ENCODE measurements around the gene CHMP2B.

CHMP2B gene, protein sequence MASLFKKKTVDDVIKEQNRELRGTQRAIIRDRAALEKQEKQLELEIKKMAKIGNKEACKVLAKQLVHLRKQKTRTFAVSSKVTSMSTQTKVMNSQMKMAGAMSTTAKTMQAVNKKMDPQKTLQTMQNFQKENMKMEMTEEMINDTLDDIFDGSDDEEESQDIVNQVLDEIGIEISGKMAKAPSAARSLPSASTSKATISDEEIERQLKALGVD

DNA sequence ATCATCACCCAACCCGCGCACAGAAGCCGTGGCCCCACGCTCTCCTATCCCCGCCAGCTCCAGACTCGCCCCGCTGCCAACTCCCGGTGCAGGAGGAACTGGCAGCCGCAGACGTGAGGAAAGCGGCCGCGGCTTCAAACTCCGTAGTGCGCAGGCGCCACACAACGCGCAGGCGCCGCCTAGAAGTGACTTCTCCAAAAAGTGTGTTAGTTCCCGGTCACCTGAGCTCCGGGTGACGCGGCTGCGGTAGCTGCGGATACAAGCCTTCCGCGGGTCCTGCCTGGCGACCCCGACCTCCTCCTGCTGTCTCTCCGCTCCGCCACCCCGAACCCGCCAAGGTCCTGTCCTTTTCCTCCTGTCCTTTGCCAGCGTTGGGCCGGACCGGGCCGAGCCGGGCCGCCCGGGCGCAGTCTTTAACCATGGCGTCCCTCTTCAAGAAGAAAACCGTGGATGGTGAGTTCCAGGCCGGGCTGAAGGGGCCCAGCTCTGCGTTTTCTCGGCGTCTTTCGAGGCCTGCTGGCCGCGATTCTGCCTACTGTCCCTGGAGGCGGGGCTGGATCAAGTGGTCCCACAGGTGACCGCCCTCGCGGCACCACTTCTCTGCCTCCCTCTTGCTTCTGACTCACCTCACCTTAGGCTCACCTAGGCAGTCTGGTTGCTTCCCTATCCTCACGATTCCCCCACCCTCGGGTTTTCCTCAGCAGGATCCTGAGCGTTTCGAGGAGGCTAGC is at the start of gene CHMP2B:
CHMP2B (plus strand) TSS at position 206 of the 731 bp plus-strand sequence; CDS start at position 420, 214 bp downstream.
- peak; percentile 72 for DNase-seq (ENCODE audit: low spot score)

DNA sequence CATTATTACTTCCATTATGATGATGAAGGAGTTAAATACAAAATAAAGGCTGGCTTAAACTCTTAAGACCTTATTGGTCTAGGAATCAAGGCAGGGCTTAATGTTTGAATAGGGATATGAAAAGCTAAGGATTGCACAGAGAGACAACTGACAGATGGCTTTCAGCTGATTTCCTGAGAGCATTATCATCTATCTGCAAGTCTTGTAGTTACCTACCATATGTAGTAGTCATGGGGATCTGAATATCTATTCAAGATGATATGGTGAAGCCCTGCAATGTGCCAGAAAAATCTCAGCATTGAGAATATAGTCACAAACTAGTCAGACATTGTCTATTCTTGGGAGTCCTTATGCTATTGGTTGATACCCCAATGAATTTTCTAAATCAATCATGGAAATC is 47.5 kb upstream of the CHMP2B start:
- DNase-seq (ENCODE audit: low spot score): no peak

DNA sequence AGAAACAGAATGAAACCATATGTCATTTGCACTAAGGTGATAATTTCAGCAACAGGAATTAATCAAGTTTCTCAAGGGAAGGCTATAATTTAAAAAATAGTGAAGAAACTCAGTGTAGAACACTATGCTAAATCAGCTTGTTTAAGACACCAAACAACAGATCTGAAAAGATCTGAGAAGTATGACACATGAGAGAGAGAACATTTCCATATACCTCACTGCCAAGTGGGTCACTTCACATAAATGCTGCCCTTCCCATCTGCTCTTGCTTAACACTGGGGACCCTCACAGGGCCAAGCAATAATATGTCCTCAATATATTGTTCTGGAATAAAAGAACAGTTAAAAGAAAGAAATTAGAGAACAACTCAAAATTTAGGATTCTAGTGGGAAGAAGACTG is 45.6 kb upstream of the CHMP2B start:
- no peak for DNase-seq (ENCODE audit: low spot score)

DNA sequence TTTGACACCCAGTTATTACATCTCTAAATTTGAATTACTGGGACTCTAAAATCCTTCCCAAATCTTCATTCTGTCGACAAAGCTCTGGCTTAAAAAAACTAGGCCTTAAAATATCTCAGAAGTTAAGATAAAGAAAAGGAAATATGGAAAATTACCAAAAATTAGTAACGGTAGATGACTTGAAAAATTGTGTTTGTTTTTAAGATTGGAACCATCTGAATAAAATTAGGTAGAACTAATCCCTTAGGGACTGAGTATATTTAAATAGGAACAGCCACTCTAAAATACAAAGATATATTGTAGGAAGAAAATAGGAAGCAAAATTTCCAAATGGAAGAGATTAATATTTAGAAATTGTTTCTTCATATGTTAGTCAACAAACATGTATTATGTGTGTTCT is 45.1 kb upstream of the CHMP2B start:
- no peak for DNase-seq (ENCODE audit: low spot score)

DNA sequence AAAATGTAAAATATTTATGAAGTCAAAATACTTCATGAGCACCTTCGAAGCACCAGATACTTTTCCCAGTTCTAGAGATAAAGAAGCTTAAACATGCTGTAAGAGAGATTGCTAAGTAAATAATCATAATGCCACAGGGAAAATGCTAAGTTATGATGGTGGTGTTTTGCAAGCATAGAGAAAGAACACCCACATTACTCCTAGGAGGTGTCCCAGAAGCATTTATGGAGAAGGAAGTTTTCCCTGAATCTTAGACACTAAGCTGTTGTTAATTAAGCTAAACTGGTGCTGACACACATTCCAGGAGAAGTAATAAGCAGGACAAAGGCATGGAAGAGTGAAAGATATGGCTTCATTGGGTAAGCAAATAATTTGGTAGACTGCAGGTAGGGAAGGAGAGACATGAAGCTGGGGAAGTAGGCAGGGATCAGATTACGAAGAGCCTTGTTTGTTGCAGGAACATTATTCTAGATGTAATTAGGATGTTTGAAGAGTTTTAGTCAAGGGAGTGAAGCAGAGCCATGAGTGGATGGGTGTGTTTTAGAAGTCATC is 40.4 kb upstream of the CHMP2B start:
- DNase-seq (ENCODE audit: low spot score): no peak

DNA sequence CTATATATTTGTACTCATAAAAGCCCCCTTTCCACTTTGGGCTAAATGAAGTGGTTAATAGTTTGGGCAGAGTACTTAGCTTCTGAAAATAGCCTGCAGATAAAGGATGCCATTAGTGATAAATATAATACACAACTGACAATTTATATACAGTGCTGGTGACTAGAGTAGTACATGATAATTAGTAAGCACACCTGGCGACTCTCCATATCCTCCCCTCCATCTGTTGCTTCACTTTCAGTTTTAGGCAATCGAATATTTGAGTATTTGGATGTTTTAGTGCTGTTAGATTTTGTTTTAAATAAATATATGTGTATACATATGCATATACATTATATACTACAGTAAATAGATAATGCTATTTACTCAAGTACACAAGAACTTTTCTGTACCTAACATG is 35.9 kb upstream of the CHMP2B start:
- DNase-seq (ENCODE audit: low spot score): no peak

DNA sequence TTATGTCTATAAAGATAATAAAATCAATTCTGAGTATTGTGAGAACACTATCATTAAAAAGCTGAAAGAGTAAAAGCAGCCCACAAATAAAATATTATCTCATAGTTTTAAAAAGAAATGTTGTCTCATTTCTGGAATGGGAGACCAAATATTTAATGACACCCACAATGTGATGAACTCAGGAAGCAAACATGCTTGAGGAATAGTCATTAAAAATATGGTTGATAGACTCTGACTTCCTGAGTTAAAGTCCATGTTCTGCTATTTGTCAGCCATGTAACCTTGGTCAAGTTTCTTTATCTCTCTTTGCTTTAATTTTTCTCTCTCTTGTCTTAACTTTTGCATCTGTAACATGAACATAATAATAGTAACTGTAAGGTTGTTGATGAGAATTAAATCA is 35.5 kb upstream of the CHMP2B start:
- no peak for DNase-seq (ENCODE audit: low spot score)

DNA sequence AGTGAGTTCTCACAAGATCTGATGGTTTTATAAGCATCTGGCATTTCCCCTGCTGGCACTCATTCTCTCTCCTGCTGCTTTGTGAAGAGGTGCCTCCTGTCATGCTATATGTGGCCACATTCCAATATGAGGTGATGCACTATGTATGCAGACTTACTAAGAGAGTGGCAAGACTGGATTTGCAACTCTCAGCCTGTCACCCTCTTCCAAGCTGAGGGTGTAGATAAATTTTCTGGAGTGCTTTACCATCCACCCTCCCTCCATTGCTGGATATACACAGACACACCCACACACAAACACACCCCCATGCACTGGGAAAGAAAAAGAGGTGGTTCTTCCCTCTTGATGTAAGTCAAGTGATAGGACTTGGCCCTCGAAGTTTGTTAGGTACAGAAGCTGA is 30.2 kb upstream of the CHMP2B start:
- DNase-seq (ENCODE audit: low spot score): no peak

DNA sequence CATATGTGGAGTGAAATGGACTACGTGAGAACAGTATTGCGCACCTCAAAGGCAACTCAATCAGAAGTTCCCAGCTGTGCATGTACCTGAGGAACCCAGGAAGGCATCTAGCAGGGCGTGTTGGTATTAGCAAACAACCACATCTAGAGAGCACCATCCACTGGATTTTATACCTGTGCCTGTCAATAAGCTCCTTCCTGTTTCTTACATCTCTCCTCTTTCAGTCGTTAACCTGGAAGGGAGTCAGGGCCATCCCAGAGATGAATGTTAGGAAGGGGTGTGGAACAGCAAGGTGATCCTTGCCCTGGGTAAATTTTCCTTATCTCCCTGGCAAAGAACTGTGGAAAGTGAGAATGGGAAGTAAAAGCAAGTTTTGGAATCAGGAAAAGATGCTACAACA is 29.6 kb upstream of the CHMP2B start:
- no peak for DNase-seq (ENCODE audit: low spot score)

DNA sequence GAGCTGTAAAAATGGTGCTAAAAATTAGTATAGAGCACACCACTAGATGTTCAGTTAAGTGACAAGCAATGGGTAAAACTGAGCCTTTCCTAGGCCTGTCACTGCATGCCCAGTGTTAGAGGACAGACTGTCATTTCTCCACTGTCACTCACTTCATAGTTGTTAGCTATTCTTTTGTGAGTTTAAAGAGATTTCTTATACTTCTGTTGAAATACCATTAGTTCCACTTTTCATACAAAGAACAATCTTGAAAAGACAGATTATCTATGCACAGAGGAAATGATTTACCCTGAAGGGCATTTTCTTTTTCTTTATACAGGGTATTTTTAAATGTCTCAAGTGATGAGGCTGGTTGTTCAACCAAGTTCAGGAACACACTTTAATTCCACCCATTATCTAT is 28.3 kb upstream of the CHMP2B start:
- no peak for DNase-seq (ENCODE audit: low spot score)

DNA sequence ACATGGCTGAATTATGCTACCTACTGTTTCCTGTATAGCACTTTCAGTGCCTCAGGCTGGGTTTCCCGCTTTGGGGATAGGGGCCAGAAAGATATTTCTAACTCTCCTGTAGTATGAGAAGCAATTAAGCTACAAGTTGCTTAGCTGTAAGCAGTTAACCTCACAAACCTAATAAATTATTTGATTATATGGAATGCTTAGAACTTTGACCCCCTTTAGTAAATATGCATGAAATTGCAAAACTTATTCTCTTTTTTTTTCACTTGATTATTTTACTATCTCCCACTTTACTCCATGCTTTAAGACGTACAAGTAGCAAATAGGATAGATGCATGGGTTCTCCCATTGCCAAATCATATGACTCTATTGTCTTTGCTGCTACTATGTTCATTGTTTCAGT is 27.5 kb upstream of the CHMP2B start:
- DNase-seq (ENCODE audit: low spot score): no peak

DNA sequence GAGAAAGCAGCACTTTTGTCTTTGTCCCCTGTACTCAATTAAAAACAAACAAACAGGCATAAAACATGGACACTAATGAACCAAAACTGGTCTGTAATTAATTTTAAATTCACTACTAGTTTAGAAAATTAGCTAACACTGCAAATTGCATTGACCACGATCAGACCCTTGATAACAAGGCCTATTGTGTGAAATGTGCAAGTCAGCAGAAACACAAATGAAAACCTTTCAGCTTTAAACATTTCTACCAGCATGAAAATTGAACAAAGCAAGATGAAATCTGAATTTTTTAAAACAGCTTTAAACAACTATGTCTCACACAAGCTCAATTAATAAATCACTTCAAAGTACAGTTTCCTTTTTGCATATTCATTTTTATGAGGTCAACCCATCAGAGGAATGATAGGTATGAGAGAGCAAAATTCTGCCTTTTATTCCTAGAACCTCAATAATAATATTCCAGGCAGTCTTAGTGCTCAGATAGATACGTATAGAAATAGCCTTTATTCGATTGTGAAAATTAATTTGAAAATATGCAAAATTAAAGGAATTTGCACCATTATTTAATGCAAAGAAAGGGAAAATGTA is 27.0 kb upstream of the CHMP2B start:
- no peak for DNase-seq (ENCODE audit: low spot score)

DNA sequence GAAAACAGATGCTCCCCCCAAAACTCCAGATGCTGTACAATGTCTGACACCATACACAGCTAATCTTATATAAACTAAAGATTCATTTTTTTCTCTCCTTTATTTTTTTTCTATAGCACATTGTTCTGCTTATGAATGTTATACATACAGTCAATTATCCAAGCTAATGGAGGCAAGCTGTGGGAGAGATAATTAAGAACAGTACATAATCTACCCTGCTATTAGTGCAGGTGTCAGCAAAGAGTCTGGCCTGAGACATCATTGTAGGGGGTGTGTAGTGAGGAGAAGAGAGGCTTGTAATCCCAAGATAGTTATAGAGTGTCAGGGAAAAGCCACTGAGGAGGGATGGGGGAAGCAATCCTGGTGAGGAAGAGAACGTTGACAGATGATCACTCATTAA is 25.4 kb upstream of the CHMP2B start:
- DNase-seq (ENCODE audit: low spot score): no peak

DNA sequence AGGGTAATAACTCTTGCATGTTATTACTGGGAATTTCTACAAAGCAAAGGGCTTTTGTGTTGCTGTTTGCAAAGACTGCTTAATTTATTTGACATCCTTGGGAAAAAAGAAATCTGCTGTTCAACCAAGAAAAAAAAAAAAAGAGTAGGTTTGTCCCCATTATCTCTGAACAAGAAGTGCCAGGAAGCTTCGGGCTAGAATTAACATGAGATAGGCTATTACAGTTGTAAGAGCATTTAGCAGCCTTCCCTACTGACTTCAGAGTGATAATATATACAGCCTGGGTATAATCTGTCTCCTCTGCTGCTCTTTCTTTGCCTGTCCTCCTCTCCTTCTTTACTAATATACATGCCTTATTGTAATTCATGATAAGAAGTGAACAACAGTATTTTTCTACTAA is 23.3 kb upstream of the CHMP2B start:
- no peak for DNase-seq (ENCODE audit: low spot score)

DNA sequence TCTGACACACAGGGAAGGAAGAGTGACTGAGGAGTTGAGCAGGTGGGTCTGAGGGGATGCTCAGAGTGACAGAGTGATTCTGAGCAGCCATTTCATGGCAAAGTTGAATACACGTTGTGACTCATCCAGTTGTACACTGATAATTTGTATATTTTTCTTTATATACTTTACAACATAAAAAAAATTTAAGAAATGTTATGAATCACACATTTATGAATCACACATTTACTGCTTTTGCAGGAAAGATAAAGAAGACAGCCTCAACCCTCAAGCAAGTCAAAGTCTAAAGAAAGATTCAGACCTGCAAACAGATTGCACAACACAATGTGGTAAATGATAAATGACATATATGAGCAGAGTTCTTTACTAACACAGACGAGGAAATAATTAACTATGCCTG is 21.0 kb upstream of the CHMP2B start:
- no peak for DNase-seq (ENCODE audit: low spot score)

DNA sequence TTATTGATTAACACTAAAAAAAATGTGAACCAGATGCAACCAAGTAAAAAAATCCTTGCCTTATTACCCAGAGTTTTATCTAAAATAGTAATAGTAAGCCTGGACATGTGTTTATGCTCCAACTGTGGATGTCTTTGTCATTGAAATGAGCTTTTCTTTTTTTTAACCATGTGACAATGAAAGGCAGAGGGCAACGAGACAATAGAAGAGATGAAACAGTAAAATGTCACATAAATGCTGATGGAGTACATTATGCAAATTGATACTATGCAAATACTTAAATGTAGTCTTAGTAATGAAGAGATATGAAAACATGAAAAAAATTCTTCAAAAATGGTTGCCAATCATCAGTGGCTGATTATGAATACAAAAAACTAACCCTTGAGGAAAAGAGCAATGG is 20.5 kb upstream of the CHMP2B start:
- no peak for DNase-seq (ENCODE audit: low spot score)

DNA sequence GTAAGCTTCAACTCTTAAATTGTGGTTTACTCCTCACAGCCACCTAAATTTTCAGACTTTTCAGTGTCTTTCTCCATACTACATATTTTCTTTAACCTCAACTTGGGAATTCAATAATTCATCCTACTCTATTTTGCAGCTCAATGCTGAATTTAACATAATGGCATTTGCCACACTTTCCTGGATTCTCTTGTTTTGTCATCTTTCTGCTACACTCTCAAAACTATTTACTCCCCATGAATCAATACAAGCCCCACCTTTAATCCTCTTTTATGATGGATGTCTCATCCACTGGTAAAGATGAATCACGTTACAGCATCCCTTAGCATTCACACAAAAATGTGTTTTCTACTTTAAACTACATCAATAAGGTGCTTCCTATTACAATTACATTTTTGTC is 19.6 kb upstream of the CHMP2B start:
- DNase-seq (ENCODE audit: low spot score): no peak

DNA sequence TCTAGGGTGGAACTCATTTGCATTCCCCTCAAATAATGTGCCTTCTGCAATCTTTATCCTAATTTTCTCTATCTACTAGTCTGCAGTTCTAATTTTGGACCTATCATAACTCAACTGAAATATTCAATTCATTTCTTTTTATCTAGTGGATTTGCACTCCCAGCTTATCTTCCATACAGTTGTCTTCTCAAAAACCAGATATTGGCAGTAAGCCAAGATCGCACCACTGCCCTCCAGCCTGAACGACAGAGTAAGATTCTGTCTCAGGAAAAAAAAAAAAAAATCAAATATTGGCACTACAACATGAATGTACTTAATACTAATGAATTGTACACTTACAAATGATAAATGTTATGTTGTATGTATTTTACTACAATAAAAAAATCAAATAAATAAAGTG is 18.0 kb upstream of the CHMP2B start:
- DNase-seq (ENCODE audit: low spot score): no peak

DNA sequence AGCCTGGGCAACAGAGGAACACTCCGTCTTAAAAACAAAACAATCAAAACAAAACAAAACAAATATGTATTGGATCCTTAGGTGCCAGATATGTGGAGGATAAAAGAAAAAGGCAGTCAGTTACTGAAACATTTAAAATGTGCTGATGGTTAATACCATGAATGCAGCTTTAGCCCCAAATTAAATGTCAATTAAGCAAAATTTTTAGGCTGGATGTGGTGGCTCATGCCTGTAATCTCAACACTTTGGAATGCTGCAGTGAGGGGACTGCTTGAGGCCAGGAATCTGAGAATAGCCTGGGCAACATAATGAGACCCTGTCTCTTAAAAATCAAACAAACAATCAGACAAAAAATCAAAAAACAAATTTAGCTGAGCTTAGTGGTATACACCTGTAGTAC is 8.5 kb upstream of the CHMP2B start:
- no peak for DNase-seq (ENCODE audit: low spot score)

DNA sequence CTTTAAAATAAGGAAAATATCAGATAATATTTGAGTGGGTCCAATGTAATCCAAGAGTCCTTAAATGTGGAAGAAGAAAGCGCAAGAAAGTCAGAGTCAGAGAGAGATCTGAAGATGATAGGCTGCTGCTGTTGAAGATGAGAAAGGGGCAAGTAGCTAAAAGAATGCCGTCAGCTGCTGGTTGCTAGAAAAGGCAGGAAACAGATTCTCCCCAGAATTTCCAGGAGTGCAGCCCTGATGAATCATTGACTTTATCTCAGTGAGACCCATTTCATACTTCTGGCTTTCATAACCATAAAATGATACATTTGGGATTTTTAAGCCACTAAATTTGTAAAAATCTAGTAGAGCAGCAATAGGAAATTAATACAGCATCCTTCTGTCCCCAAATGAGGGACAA is 7.5 kb upstream of the CHMP2B start:
- no peak for DNase-seq (ENCODE audit: low spot score)

DNA sequence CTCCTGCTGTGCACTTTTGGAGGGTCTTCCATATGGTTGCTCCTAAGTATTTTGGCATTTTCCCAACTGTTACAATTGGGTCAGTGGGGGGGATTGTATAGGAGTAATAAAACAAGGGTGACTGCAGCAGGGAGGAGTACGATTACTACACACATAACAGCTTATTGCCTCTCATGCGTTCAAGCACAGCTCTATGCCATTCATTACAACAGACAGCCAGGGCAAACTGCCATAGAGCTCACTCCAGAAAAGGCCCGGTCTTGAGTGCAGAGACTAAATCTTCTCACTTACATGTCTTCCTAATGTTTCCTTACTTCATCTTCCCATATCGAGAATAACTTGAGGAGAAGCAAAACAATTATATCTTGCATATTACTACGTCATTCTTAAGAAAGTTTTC is 1.4 kb upstream of the CHMP2B start:
- no peak for DNase-seq (ENCODE audit: low spot score)

DNA sequence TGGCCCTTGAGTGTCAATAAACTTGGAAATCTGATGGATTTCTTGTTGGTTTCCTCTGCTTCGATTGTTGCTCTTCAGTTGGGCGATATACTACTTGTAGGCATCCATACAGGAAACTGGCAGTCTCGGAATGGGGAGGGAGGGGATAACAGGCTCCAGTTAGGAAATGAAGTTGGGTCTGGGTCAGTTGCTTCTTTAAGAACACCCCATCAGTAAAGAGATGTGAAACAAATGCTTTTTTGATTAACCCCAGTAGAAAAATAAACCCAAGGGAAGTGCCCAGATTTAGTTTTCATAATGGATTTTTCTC is 681 bp downstream of the CHMP2B start:
- no peak for DNase-seq (ENCODE audit: low spot score)

DNA sequence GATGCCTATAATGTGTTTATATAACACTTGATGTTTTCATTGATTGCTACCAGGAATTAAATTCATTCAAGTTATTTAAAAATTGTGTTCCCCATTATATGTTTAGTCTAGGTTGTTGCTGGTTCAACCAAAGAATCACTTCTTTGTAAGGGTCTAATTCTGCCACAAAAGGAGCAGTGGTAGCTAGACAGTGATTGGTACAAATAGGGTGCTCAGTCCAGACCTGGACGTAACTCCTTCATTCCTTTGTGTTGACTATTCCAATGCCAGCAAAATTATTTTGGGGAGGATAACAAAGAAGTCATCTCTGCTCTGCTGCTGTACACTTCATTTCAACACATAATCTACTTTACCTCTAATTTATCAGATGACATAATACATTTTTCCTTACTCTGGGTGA is 1.2 kb downstream of the CHMP2B start:
- no peak for DNase-seq (ENCODE audit: low spot score)

DNA sequence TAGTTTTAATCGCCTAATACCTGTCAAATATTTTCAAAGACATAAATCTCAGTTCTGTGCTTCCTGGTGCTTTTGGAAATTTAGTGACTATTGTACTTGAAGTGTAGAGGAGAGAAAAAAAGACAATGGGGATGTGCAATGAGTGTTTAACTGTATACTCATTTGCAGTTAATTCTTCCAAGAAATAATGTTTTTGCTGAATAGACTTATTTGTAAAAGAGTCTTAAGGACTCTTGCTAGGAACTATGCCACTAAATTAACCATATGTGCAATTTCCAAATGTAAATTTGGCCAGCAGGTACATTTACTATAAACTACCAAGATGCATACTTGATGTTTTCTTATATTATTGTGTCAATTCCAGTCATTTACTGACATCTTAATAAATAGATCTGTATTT is 2.0 kb downstream of the CHMP2B start:
- no peak for DNase-seq (ENCODE audit: low spot score)
